Activated CD8-positive, alpha-beta memory T cell treated with anti-CD3 and anti-CD28 coated beads for 36 hours (primary cell): Measurements from ENCODE around the gene COX7A2L. TPM values are rescaled to one million over a fixed set of nuclear protein-coding genes. Genes with fewer than 3 reads are reported as not detected.
"Not testable (repeated sequence)": the region's sequence is repeated elsewhere in the genome, so short reads cannot be mapped to it uniquely, and the experiment has no call there.

ENCODE experiments used
- CTCF ChIA-PET: fragments of 350-600 bp; sonication (Branson Sonifier 250); formaldehyde crosslinking; loops from one replicate; lab custom pipeline; 2021; ENCODE audit warnings: antibody characterized with exemption; lab: Charles Lee
- POLR2A ChIA-PET: fragments of 350-600 bp; sonication (Branson Sonifier 250); formaldehyde crosslinking; loops from one replicate; lab custom pipeline; 2021; ENCODE audit warnings: antibody characterized with exemption; lab: Charles Lee
- total RNA-seq, 2 experiments: library from RNA; stranded (reverse); gene quantifications; one replicate each; pipeline ENCODE4 v1.2.3, GENCODE V29; 2021

The COX7A2L gene
- total RNA-seq, 2 experiments from 2014 or later: 104 to 105 TPM

- ChIA-PET CTCF (interaction anchor here (1.5 kb wide), 1 partner anchor 14 kb away, joined by 4 read pairs; no protein-coding TSS in a partner anchor), POLR2A (interaction anchor here (0.6 kb wide), 1 partner anchor 17 kb away, joined by 9 read pairs; no protein-coding TSS in a partner anchor)
Observed at GRCh38 chr2:42342795-42343241, 18.2 kb downstream of the COX7A2L start.

DNA sequence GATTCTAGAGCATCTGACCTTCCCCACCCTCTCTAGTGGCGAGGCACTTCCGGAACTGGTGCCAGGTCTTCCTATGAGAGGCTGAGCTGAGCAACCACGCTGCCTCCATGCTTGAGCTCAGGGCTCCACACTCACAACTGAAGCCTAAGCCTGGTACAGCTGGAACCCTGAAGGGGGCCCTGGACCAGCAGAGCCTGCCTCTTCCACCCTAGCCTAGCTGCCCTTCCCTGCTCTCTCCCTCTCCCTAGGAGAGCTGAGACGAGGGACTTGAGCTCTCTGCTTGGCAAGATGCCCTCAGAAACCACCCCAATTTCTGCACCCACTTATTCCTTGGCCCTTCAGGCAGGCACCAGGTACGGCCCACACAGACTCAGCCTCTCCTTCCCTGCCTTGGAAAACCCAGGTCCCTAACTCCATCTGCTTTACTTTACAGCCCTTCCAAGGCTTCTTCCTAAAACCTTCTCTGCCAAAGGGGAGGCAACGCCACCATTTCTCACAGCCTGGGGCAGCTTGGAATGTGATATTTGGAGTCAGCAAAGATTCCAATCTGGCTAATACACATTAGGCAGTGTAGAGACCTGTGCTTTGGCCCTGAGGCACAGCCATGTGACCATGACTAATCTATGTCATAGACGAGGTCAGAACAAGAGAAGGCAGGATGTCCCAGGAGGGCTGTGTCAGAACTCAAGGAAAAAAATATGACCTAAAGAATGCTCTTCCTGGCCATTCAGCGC lies 18.8 kb downstream of the COX7A2L start:
- ChIA-PET CTCF (no interaction called here), POLR2A (no interaction called here)

- CTCF ChIA-PET: no interaction called here
- POLR2A ChIA-PET: no interaction called here
Observed at GRCh38 chr2:42340938-42341636, 19.9 kb downstream of the COX7A2L start.

DNA sequence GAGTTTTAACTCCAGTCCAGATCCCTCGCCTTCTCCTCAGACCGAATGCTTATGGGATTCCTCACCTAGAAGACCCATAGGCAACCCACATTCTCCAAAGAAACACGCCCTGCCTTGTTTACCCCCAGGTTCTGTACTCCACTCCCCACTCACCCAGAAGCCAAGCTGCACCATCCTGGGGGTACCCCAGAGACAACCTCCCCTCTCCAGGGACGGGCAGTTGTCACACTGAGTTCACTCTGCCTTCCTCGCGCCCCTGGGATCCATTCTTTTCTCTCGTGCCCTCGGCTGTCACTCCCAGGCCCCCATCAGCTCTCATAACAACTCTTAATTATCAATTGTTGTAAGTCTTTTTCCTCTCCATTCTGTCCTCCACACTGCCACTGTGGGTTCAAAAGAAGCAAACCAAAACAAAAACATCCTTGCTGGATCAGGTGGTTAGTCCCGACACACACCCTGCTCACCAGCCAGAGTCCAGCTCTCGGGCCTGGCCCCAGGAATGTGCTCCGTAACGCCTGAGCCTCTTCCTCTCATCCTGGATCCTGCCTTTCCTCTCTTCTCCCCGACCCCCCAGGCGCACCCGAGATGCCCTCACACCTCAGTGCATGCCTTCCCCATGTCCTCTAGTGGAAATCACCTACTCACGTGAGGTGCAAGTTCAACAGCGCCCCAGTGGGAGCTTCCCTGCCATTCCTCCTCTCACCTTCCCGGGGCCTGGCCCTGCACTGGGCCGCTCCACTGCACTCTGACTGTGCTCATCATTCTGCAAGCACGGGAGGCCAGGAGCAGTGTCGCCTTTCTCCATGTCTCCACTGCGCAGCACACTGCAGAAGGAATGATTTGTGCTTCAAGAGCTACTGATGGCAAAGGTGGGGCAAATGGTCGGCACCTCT lies 20.7 kb downstream of the COX7A2L start:
- ChIA-PET POLR2A (no interaction called here), CTCF (no interaction called here)

DNA sequence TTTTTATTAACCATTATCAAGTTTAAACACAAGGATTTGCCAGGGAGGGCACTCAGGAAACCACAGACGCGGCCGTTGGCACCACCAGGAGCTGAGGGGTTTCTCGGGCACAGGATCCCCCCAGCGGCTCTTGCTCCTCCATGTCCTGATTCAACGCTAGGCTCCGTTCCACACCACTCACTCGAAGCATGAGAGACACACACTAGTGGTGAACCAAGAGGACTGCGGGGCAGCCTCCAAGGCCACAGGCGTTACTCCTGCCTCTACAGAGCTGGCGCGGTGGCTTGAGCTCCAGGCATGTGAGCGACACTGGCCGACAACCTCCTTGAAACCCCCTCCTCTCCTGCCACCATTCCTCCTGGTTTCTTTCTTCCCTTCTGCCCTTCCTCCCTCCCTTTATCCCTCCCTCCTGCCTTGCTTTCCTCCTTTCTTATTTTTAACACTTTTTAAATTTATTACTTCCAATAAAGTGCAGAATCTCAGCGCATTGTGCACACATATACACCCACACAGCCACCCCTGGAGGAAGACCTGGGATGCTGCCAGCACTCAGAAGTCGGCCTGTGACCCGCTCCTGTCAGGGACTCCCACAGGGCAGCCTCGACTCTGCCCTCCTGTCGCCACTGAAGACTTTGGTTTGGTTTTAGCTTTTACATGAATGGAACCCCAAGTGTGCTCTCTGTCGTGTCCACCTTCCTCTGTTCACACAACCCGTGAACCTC lies 21.7 kb downstream of the COX7A2L start:
- ChIA-PET POLR2A (no interaction called here), CTCF (no interaction called here)

GRCh38 chr2:42338567-42339190 lies 22.3 kb downstream of the COX7A2L start:
- ChIA-PET CTCF (no interaction called here), POLR2A (no interaction called here)

DNA sequence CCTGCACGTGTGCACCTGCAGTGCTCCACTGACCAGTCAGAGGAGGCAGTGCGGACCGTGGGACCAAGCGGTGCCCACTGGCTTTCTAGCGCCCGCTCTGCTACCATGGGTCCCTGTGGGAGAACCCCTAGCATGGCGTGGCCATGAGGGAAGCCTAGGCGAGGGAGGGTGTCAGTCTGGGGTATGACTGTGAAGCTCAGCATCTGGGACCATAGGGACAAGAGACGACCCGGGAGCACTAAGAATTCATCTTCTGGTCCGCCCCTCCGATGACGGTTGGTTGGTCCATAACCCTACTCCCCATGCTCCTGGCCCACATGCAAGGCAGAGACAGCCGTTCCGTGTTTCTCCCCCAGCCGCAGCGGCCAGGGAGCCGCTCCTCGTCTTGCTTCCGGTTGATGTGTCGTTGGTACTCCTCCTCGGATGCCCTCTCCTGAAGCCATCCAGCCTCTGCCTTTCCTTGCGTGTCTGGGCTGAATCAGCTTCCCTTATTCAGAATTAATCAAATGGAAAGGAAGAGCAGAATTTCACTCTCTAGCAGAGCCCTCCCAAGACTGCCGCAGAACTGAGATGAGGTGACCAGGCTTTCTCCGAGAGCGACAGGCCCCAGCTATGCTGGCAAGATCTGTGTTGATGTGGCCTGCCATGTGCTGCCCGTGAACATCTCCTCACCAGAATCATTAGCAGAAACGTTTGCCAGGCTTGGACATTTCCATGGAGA lies 23.0 kb downstream of the COX7A2L start:
- CTCF ChIA-PET: interaction anchor here (0.6 kb wide), 1 partner anchor 14 kb away, joined by 3 read pairs; no protein-coding TSS in a partner anchor
- POLR2A ChIA-PET: no interaction called here

DNA sequence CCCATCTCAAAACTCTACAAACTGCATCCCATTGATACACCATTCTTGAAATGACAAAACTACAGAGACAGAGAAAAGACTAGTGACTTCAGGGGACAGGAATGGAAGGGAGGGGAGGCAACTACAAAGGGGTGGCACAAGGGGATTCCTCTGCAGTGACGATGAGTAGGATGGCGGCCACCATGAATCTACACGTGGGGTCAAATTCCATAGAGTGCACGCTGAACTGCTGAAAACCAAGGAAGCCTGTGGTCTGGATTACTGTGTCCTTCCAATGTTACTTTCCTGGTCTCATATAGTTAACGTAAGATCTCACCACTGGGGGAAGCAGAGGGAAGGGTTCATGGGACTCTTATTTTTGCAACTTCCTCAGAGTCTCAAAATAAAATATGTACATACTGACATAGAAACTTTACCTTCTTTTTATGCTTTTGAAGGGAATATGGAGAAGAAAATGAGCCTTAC lies 23.6 kb downstream of the COX7A2L start:
- POLR2A ChIA-PET: no interaction called here
- CTCF ChIA-PET: no interaction called here

- CTCF ChIA-PET: no interaction called here
- POLR2A ChIA-PET: no interaction called here
Observed at GRCh38 chr2:42336361-42336965, 24.6 kb downstream of the COX7A2L start.

DNA sequence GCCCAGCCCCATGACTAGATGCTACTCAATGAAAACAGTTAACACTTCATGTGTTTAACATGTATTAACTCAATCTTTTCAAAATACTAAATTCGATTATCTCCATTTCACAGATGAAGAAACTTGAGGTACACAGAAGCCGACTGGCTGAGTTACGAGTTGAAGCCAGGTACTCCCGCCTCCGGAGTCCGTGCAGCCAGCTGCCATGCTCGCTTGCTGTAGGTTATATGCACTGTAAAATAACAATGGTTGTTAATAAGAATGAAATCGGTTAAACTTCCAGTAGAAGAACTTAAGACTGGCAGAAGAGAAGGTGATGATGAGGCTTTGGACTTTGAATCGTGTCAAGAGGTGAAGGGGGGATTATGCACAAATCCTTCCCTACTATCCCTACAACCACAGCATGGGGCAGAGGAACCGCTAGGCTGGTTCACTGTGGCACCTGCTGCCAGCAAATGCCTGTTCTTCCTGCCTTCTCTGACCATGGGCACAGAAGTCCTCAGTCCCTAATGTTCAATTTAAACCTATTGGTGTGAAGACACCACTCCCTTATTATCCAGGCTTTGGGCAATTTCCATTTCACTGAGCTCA lies 25.4 kb downstream of the COX7A2L start:
- ChIA-PET POLR2A (no interaction called here), CTCF (no interaction called here)

GRCh38 chr2:42334865-42335264 lies 26.2 kb downstream of the COX7A2L start:
- CTCF ChIA-PET: not testable (repeated sequence)

GRCh38 chr2:42334220-42334619 lies 26.8 kb downstream of the COX7A2L start:
- CTCF ChIA-PET: no interaction called here
- POLR2A ChIA-PET: no interaction called here

More at GRCh38 chr2:42334865-42335264, 26.2 kb downstream of the COX7A2L start:
- POLR2A ChIA-PET: not testable (repeated sequence)

GRCh38 chr2:42333579-42333978 lies 27.4 kb downstream of the COX7A2L start:
- ChIA-PET POLR2A (no interaction called here), CTCF (no interaction called here)

GRCh38 chr2:42332575-42332974 lies 28.4 kb downstream of the COX7A2L start:
- ChIA-PET POLR2A (no interaction called here), CTCF (no interaction called here)

DNA sequence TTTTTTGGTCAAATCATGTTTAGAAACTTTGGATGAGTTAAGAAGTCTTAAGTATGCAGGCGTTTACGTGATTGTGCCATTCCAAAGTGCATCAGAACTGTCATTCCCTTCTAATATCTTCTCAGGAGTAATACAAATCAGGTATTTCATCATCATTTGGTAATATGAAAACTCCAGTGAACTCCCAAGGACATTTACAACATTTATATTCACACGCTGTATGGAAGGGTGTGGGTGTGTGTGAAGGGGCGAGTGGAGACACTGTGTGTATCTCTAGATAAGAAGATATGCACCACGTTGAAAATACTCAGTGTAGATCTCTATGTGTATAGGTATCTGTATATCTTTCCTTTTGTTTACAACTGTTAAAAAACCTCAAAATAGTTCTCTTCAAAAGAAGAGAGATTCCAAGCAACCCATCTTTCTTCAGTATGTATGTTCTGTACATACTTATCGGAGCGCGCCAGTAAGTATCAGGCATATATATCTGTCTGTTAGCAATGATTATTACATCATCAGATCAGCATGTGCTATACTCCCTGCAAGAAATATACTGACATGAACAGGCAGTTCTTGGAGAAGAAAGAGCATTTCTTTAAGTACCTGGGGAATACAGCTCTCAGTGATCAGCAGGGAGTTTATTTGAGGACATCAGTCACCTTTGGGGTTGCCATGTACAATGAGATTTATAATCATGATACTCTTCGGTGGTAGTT lies 29.3 kb downstream of the COX7A2L start:
- POLR2A ChIA-PET: no interaction called here
- CTCF ChIA-PET: no interaction called here

- CTCF ChIA-PET: no interaction called here
- POLR2A ChIA-PET: no interaction called here
Observed at GRCh38 chr2:42329736-42330135, 31.3 kb downstream of the COX7A2L start.

- CTCF ChIA-PET: interaction anchor here (0.7 to 1.3 kb wide), 3 partner anchors 28 to 234 kb away, joined by 3 to 7 read pairs (median 5); no protein-coding TSS in a partner anchor
- POLR2A ChIA-PET: no interaction called here
Observed at GRCh38 chr2:42328923-42329322, 32.1 kb downstream of the COX7A2L start.
